DOHH2 (cell line): Measurements from ENCODE around the gene WNT7A.

Source experiments
- H3F3A ChIP-seq: fragments of 200-600 bp; sonication (generic), shearing (Covaris generic); 2 replicates; pipeline ENCODE4 v1.6.0; 2016; ENCODE audit warnings: antibody characterized with exemption, mild to moderate bottlenecking; ENCODE audit not compliant: control insufficient read depth, insufficient read depth
- H3K27ac ChIP-seq: fragments of 200-600 bp; sonication (generic); 2 replicates; pipeline ENCODE4 v1.5.1; 2014; ENCODE audit warnings: low read depth, mild to moderate bottlenecking, low read length, moderate library complexity
- H3K27me3 ChIP-seq: fragments of 200-600 bp; sonication (generic); 2 replicates; pipeline ENCODE4 v1.6.1; 2014; ENCODE audit warnings: mild to moderate bottlenecking, low read length, mixed read lengths; ENCODE audit not compliant: control insufficient read depth
- H3K36me3 ChIP-seq: fragments of 200-600 bp; sonication (generic); 2 replicates; pipeline ENCODE4 v1.6.1; 2014; ENCODE audit warnings: mild to moderate bottlenecking, low read length, moderate library complexity, mixed read lengths; ENCODE audit not compliant: control insufficient read depth
- H3K4me1 ChIP-seq: fragments of 200-600 bp; sonication (generic); 2 replicates; pipeline ENCODE4 v1.6.1; 2014; ENCODE audit warnings: mild to moderate bottlenecking, low read length, mixed read lengths; ENCODE audit not compliant: control insufficient read depth
- H3K4me2 ChIP-seq: fragments of 200-600 bp; sonication (generic); 2 replicates; pipeline ENCODE4 v1.6.0; 2014; ENCODE audit warnings: mild to moderate bottlenecking, low read length, moderate library complexity
- H3K4me3 ChIP-seq: fragments of 200-600 bp; sonication (generic); 2 replicates; pipeline ENCODE4 v1.5.1; 2014; ENCODE audit warnings: mild to moderate bottlenecking, low read length, mixed read lengths
- H3K79me2 ChIP-seq: fragments of 200-600 bp; sonication (generic); 2 replicates; pipeline ENCODE4 v1.6.1; 2014; ENCODE audit warnings: mild to moderate bottlenecking, low read length, mixed read lengths; ENCODE audit not compliant: control insufficient read depth
- H3K9me2 ChIP-seq: fragments of 200-600 bp; sonication (generic); replicated peaks from 2 replicates; pipeline ENCODE4 v1.6.1; 2014; ENCODE audit warnings: mild to moderate bottlenecking, low read length, mixed read lengths; ENCODE audit not compliant: control insufficient read depth
- H3K9me3 ChIP-seq: fragments of 200-600 bp; sonication (generic); 2 replicates; pipeline ENCODE4 v1.6.1; 2014; ENCODE audit warnings: antibody characterized with exemption, low read length, mixed read lengths; ENCODE audit not compliant: control insufficient read depth, insufficient read depth
- H4K20me1 ChIP-seq: fragments of 200-600 bp; sonication (generic); 2 replicates; pipeline ENCODE4 v1.6.0; 2014; ENCODE audit warnings: low read depth, mild to moderate bottlenecking, antibody characterized with exemption, low read length, moderate library complexity; ENCODE audit not compliant: control insufficient read depth, insufficient read depth
- EZH2phosphoT487 ChIP-seq: fragments of 200-600 bp; sonication (generic); IDR thresholded peaks from 2 replicates; pipeline ENCODE4 v1.6.1; 2017; ENCODE audit warnings: borderline replicate concordance, mild to moderate bottlenecking, antibody characterized with exemption, low read length, moderate library complexity, mixed read lengths
- TF ChIP-seq, protein P1 (sequence below): fragments of 200-600 bp; sonication (generic); IDR thresholded peaks from one replicate; pipeline ENCODE4 v1.5.1; 2014; ENCODE audit warnings: antibody characterized with exemption, mild to moderate bottlenecking, low read depth, low read length; ENCODE audit not compliant: poor library complexity, severe bottlenecking

Gene WNT7A

DNA sequence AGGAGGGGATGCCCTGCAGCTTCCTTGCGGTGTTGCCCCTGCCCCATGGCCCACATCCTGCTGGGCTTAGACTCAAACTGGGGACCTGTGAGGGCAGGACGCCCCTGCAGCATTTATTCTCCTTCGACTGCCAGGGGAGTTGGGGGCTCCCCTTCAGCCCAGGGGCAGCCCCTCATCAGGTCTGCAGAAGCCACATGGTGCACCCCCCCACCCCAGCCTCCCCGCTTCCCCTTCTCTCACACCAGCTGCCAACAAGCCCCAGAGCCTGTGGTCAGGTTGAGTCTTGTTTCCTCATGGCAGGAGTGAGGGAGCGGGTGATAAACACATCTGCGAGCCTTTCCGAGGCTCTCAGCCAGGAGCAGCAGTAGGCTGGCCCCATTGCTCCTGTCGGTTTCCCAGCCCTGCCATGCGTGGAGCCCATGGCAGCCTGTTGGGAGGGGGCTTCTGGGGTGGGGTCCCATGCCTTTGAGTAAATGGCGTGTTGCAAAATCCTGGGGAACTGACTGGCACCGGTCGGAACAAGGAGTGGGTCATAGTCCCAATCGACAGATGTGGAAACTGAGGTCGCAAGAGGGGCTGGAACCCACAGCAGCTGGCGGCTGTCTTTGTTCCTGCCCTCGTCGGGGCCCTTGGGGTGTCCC is 27.8 kb downstream of the WNT7A start:
- Histone ChIP-seq H3K4me2 (no peak overlapping the region), H3F3A (no peaks in the 10 kb centered on the region), H3K4me3 (no peak overlapping the region), H3K9me3 (no peaks in the 10 kb centered on the region), H4K20me1 (no peaks in the 10 kb centered on the region), H3K36me3 (no peaks in the 10 kb centered on the region), H3K27ac (no peak overlapping the region), H3K9me2 (no peaks in the 10 kb centered on the region), H3K27me3 (no peaks in the 10 kb centered on the region), H3K79me2 (no peaks in the 10 kb centered on the region), H3K4me1 (no peaks in the 10 kb centered on the region)
- TF ChIP-seq EZH2phosphoT487: no peak
- TF ChIP-seq, protein P1, sequence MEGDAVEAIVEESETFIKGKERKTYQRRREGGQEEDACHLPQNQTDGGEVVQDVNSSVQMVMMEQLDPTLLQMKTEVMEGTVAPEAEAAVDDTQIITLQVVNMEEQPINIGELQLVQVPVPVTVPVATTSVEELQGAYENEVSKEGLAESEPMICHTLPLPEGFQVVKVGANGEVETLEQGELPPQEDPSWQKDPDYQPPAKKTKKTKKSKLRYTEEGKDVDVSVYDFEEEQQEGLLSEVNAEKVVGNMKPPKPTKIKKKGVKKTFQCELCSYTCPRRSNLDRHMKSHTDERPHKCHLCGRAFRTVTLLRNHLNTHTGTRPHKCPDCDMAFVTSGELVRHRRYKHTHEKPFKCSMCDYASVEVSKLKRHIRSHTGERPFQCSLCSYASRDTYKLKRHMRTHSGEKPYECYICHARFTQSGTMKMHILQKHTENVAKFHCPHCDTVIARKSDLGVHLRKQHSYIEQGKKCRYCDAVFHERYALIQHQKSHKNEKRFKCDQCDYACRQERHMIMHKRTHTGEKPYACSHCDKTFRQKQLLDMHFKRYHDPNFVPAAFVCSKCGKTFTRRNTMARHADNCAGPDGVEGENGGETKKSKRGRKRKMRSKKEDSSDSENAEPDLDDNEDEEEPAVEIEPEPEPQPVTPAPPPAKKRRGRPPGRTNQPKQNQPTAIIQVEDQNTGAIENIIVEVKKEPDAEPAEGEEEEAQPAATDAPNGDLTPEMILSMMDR: no peak

DNA sequence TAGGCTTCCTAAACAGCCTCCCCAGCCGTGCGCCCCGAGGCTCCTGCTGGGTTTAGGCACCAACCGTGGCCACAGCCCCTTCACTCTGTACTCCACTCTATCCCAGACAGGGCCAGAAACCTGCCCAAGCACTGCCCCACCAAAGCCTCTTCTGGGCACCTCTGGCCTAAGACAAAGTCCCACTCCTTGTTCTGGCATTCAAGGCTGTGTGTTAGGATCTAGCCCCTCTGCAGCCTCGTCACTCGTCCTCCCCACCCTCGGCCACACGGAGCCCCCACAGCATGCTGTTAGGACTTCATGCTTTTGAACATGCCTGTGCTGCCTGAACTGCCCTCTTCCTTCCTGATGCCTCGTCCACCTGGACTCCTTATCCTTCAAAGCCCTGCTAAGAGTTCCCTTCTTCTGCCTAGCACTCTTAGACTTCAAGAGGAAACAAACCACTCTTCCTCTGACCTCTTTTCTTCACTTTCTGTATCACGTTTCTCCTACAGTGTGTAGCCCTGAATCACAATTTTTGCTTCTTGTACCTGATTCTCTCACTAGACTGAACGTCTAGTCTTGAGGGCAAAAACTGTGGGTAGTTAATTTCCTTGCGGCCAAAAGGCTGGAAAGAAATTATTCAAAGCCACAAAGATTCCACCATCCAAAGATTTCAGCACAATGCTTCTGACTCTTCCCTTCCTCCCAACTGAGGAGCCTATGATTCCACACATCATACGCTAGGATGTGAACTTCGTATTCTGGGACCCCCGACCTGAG is 28.6 kb downstream of the WNT7A start:
- Histone ChIP-seq H3K79me2 (no peaks in the 10 kb centered on the region), H3K27ac (no peak overlapping the region), H3F3A (no peaks in the 10 kb centered on the region), H3K9me2 (no peaks in the 10 kb centered on the region), H3K4me1 (no peaks in the 10 kb centered on the region), H3K27me3 (no peaks in the 10 kb centered on the region), H3K4me2 (no peak overlapping the region), H3K9me3 (no peaks in the 10 kb centered on the region), H3K4me3 (no peak overlapping the region), H3K36me3 (no peaks in the 10 kb centered on the region), H4K20me1 (no peaks in the 10 kb centered on the region)
- TF ChIP-seq EZH2phosphoT487: no peak
- TF ChIP-seq, protein P1: no peak

DNA sequence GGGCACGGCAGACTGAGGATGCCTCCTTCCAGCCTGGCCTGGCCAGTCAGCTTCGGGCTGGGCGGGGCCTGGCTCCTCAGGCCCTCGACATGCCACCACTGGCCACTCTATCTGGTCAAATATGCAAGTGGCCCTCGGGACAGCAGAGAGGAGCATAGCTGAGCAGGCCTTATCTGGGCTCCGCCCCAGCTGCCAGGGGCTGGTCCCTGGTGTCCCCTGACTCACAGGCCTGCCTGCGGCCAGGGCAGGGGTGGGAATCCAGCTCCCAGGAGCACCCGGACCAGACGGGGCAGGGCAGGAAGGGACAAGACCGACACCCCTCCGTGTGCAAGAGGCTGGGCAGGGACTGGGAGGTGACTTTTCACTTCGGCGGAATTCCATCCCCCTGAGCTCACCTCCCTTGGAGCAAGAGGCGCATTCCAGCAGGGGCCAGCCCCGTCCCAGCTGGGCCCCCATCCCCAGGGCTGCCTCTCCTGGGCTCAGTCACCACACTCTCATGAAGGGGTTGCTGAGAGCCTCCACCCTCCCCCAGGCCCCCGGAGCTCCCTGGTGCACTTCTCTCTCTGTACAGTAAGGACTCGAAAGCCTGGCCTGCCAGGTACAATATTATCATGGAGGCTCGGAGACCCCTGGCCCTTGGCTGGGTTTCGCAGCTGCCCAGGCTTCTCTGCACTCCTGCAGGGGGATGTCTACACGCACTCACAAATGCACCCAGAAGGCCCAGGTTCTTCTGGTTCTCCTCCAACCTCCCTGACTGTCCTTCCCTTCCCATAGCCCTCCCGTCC is 29.5 kb downstream of the WNT7A start:
- Histone ChIP-seq H3K27me3 (no peaks in the 10 kb centered on the region), H3K4me3 (no peak overlapping the region), H4K20me1 (no peaks in the 10 kb centered on the region), H3K79me2 (no peaks in the 10 kb centered on the region), H3K36me3 (no peaks in the 10 kb centered on the region), H3K9me3 (no peaks in the 10 kb centered on the region), H3K9me2 (no peaks in the 10 kb centered on the region), H3K4me2 (no peak overlapping the region), H3F3A (no peaks in the 10 kb centered on the region), H3K27ac (no peak overlapping the region), H3K4me1 (no peaks in the 10 kb centered on the region)
- TF ChIP-seq, protein P1: no peak
- TF ChIP-seq EZH2phosphoT487: no peak
